Motor neuron (in vitro differentiated cells): ENCODE results near the gene AURKB. TPM values are rescaled to one million over a fixed set of nuclear protein-coding genes. Genes with fewer than 3 reads are reported as not detected.

Experiments used
- ATAC-seq, 8 experiments: fragments of 200-7000 bp; cut with Tn5 transposase; replicated peaks in 6 of 8; 2 replicates each; pipeline ENCODE4 v1.8.0; 2021; ENCODE audit warnings: mild to moderate bottlenecking in 8 of 8, moderate library complexity in 8 of 8
- H3K27ac ChIP-seq, 2 donors: fragments of 250-450 bp; sonication (Bioruptor Pico); 2 replicates each; pipeline ENCODE4 v1.9.0; 2021; ENCODE audit warnings: antibody characterized with exemption in 2 of 2, mild to moderate bottlenecking in 2 of 2, moderate library complexity in 1 of 2
- H3K4me1 ChIP-seq, 2 donors: fragments of 250-450 bp; sonication (Bioruptor Pico); replicated peaks in 1 of 2; 2 replicates each; pipeline ENCODE4 v1.6.1; 2021; ENCODE audit warnings: antibody characterized with exemption in 2 of 2, mild to moderate bottlenecking in 2 of 2, moderate library complexity in 1 of 2
- H3K4me3 ChIP-seq, 5 donors: fragments of 250-450 bp; sonication (Bioruptor Pico); 2 replicates each; pipeline ENCODE4 v1.9.0; 2021; ENCODE audit warnings: antibody characterized with exemption in 5 of 5, mild to moderate bottlenecking in 5 of 5, moderate library complexity in 4 of 5
- WGBS, 10 experiments: fragments of 450-650 bp; shearing (Covaris generic); methylation state at CpG; one replicate each; pipeline ENCODE4 v1.0.0; 2022; 5-methylcytosine and 5-hydroxymethylcytosine counted together
- in situ Hi-C, 9 experiments: fragments of 400-800 bp; cut with MboI; loops; one replicate each; pipeline ENCODE4 v1.15.0; 2021; ENCODE audit warnings: low sequenced_read_pairs in 9 of 9, low pct_unique_long_range_greater_than_20kb in 2 of 9; ENCODE audit not compliant: unreplicated experiment in 9 of 9
- total RNA-seq, 8 experiments: library from RNA; unstranded; fragments of 300-600 nt; gene quantifications; 2 replicates each; pipeline versions ENCODE4 v1.2.3 to v1.2.4, GENCODE V29; 2022

AURKB gene
- total RNA-seq, 8 experiments from 2014 or later: 0.71 to 70.7 (median 3.0) TPM

GRCh38 chr17:8189711-8190477 lies 20.5 kb downstream of the AURKB start, which contains the start of gene BORCS6:
Gene BORCS6 (minus strand): TSS chr17:8190180. CDS start chr17:8190140, 40 bp downstream.
- in situ Hi-C loops: no loop called here
- Histone ChIP-seq H3K27ac (peak within 1 kb of the TSS; percentile 83 to 87), H3K4me1 (peaks cover 7 to 16% of the 10 kb centered on the region in 2 donors), H3K4me3 (peak within 1 kb of the TSS; percentile 78 to 99 (median 85))
- ATAC-seq: peak; percentile 46 to 64 (median 58)
- 0 to 2% (median 0%) methylated on average over 1 to 10 of the region's 70 CpGs; no CpG with 5 or more reads in 6 of the 10 experiments for WGBS, 10 experiments

- H3K27ac ChIP-seq: peak overlapping the region; percentile 83 to 87
- peaks cover 7 to 16% of the 10 kb centered on the region in 2 donors for H3K4me1 ChIP-seq
- peak overlapping the region; percentile 78 to 99 (median 85) for H3K4me3 ChIP-seq
- in situ Hi-C loops: no loop called here
- ATAC-seq: no peak
- 10 to 42% (median 40%) methylated on average over 2 to 3 of the region's 67 CpGs; no CpG with 5 or more reads in 7 of the 10 experiments for WGBS, 10 experiments
Measured at GRCh38 chr17:8189041-8189710, 21.2 kb downstream of the AURKB start.

GRCh38 chr17:8188263-8188839 lies 22.0 kb downstream of the AURKB start:
- Histone ChIP-seq H3K4me3 (peak overlapping the region; percentile 78 to 99 (median 85)), H3K4me1 (peaks cover 7 to 16% of the 10 kb centered on the region in 2 donors), H3K27ac (no peak overlapping the region)
- 40 to 41% methylated on average over 4 to 5 of the region's 12 CpGs; no CpG with 5 or more reads in 8 of the 10 experiments for WGBS, 10 experiments
- in situ Hi-C loops: no loop called here
- ATAC-seq: no peak

GRCh38 chr17:8187517-8188262 lies 22.7 kb downstream of the AURKB start:
- H3K4me3 ChIP-seq: peak overlapping the region; percentile 78 to 99 (median 85)
- H3K4me1 ChIP-seq: peaks cover 7 to 14% of the 10 kb centered on the region in 2 donors
- WGBS, 10 experiments: 0 to 3% (median 1%) methylated on average over 4 to 24 of the region's 25 CpGs; no CpG with 5 or more reads in 1 of the 10 experiments
- ATAC-seq: peak; percentile 37 to 57 (median 46)
- in situ Hi-C loops: no loop called here
- peak overlapping the region in 1 of 2 donors; percentile 88 for H3K27ac ChIP-seq

- in situ Hi-C loops: no loop called here
- Histone ChIP-seq H3K27ac (peak overlapping the region; percentile 77 to 88), H3K4me3 (peak overlapping the region; percentile 78 to 97 (median 85)), H3K4me1 (peaks cover 7 to 11% of the 10 kb centered on the region in 2 donors)
- peak; percentile 33 to 67 (median 58) for ATAC-seq
- WGBS, 10 experiments: 0 to 2% (median 0%) methylated on average over 1 to 26 of the region's 32 CpGs
Measured at GRCh38 chr17:8186787-8187516, 23.4 kb downstream of the AURKB start.

GRCh38 chr17:8186446-8186786 lies 24.0 kb downstream of the AURKB start:
- in situ Hi-C loops: no loop called here
- ATAC-seq: no peak
- peaks cover 4 to 6% of the 10 kb centered on the region in 2 donors for H3K4me1 ChIP-seq
- H3K4me3 ChIP-seq: peak overlapping the region; percentile 78 to 97 (median 85)
- WGBS, 10 experiments: 0 to 3% (median 0%) methylated on average over 1 to 13 of the region's 23 CpGs; no CpG with 5 or more reads in 5 of the 10 experiments
- H3K27ac ChIP-seq: peak overlapping the region; percentile 77 to 88

GRCh38 chr17:8185582-8186445 lies 24.6 kb downstream of the AURKB start:
- in situ Hi-C loops: no loop called here
- WGBS, 10 experiments: 0 to 14% (median 3%) methylated on average over 4 to 21 of the region's 44 CpGs; no CpG with 5 or more reads in 1 of the 10 experiments
- H3K4me1 ChIP-seq: peaks cover 4 to 6% of the 10 kb centered on the region in 2 donors
- H3K27ac ChIP-seq: peak overlapping the region; percentile 77 to 88
- H3K4me3 ChIP-seq: peak overlapping the region; percentile 78 to 97 (median 85)
- ATAC-seq: peak; percentile 2 to 47 (median 34)

- 14 to 100% (median 86%) methylated on average over 2 to 13 of the region's 19 CpGs; no CpG with 5 or more reads in 1 of the 10 experiments for WGBS, 10 experiments
- Histone ChIP-seq H3K4me3 (peak overlapping the region; percentile 35 to 52 (median 41)), H3K27ac (peak overlapping the region; percentile 81 to 86), H3K4me1 (peaks cover 21 to 27% of the 10 kb centered on the region in 2 donors)
- no peak for ATAC-seq
- in situ Hi-C loops: no loop called here
Measured at GRCh38 chr17:8176998-8177731, 33.2 kb downstream of the AURKB start.

- 0 to 7% (median 1%) methylated on average over 1 to 23 of the region's 56 CpGs; no CpG with 5 or more reads in 5 of the 10 experiments for WGBS, 10 experiments
- peak; percentile 59 to 75 (median 67) for ATAC-seq
Measured at GRCh38 chr17:8176197-8176940, 34.0 kb downstream of the AURKB start, which contains the start of gene TMEM107. Gene TMEM107 (minus strand): TSS chr17:8176380. CDS start chr17:8176286, 94 bp downstream.

GRCh38 chr17:8175795-8176196 lies 34.6 kb downstream of the AURKB start:
- H3K4me1 ChIP-seq: peaks cover 21 to 27% of the 10 kb centered on the region in 2 donors
- 0 to 40% (median 20%) methylated on average over 1 to 2 of the region's 11 CpGs; no CpG with 5 or more reads in 7 of the 10 experiments for WGBS, 10 experiments
- peak overlapping the region; percentile 35 to 52 (median 41) for H3K4me3 ChIP-seq
- peak in 4 of 8 experiments; percentile 2 to 24 (median 11) for ATAC-seq
- peak overlapping the region; percentile 81 to 86 for H3K27ac ChIP-seq
- in situ Hi-C loops: no loop called here

More at GRCh38 chr17:8176197-8176940, 34.0 kb downstream of the AURKB start, which contains the start of gene TMEM107:
- in situ Hi-C loops: no loop called here
- H3K4me1 ChIP-seq: peaks cover 21 to 27% of the 10 kb centered on the region in 2 donors
- peak within 1 kb of the TSS; percentile 81 to 86 for H3K27ac ChIP-seq
- peak within 1 kb of the TSS; percentile 35 to 52 (median 41) for H3K4me3 ChIP-seq
